ENCODE data around the gene VAPA. TPM values are rescaled to one million over a fixed set of nuclear protein-coding genes. Genes with fewer than 3 reads are reported as not detected.

VAPA gene
- total and polyA plus RNA-seq, 10 of the 15 experiments (the other 5 are each of a cell fraction or from before 2014, with no cell fraction given), result 70.9 to 252 (median 166) TPM

- H3K27ac ChIP-seq (ENCODE audit: control insufficient read depth, insufficient read depth), result no peak overlapping the region
- H3K36me3 ChIP-seq (ENCODE audit: control insufficient read depth in 2 of 2, insufficient read depth in 2 of 2, low read length in 1 of 2), result no peaks in the 10 kb centered on the region
- no TSS peak for BruUV-seq (replicated peaks)
- 52% methylated on average over 7 of the region's 7 CpGs for WGBS (ENCODE audit: insufficient coverage, insufficient replicate concordance, low lambda C conversion rate, missing lambda C conversion rate)
- no peak overlapping the region for H3K4me3 ChIP-seq
- ChIA-PET POLR2A (no interaction called here), SMC1A (ENCODE audit: uncharacterized antibody, unreplicated experiment) (no interaction called here), RAD21 (ENCODE audit: unreplicated experiment) (no interaction called here), CTCF (no interaction called here)
- no peak overlapping the region for H3K9ac ChIP-seq (ENCODE audit: control insufficient read depth, insufficient read depth, low read length)
- intact Hi-C loops (cut with micrococcal nuclease; ENCODE audit: unreplicated experiment) (no loop called here), in situ Hi-C loops (cut with MboI) (loop anchor here (25.0 kb wide), 2 partner anchors 288 to 1288 kb away; partner anchors contain the start of genes PPP4R1 and RAB12)
- ATAC-seq (no peak), DNase-seq (ENCODE audit: low read depth, low spot score) (no peak), FAIRE-seq (no peak)
- H3K79me2 ChIP-seq (ENCODE audit: control insufficient read depth, insufficient read depth, low read length), result no peaks in the 10 kb centered on the region
- no peaks in the 10 kb centered on the region for H4K20me1 ChIP-seq (ENCODE audit: control insufficient read depth, insufficient read depth)
- TF ChIP-seq CBFB (IDR thresholded peaks at IDR 0.05; ENCODE audit: low read depth), result no peak
- TF ChIP-seq RUNX3 (IDR thresholded peaks at IDR 0.05; ENCODE audit: low read length), result no peak
- no peak for TF ChIP-seq RAD21 (IDR thresholded peaks at IDR 0.05; ENCODE audit: insufficient read depth, low read depth, low read length)
- no peak overlapping the region for H2AFZ ChIP-seq (ENCODE audit: control insufficient read depth, low read depth, low read length)
- H3K4me1 ChIP-seq (ENCODE audit: control insufficient read depth, insufficient read depth, low read length), result no peaks in the 10 kb centered on the region
- no peaks in the 10 kb centered on the region for H3K27me3 ChIP-seq (replicated peaks in 1 of 2; ENCODE audit: control insufficient read depth in 2 of 2, insufficient read depth in 2 of 2, low read length in 1 of 2)
- no peaks in the 10 kb centered on the region for H3K9me3 ChIP-seq (replicated peaks; ENCODE audit: control insufficient read depth, insufficient read depth, low read length)
- no peak overlapping the region for H3K4me2 ChIP-seq (ENCODE audit: control insufficient read depth, insufficient read depth)
Observed at GRCh38 chr18:9900699-9901098, 13.1 kb upstream of the VAPA start.

DNA sequence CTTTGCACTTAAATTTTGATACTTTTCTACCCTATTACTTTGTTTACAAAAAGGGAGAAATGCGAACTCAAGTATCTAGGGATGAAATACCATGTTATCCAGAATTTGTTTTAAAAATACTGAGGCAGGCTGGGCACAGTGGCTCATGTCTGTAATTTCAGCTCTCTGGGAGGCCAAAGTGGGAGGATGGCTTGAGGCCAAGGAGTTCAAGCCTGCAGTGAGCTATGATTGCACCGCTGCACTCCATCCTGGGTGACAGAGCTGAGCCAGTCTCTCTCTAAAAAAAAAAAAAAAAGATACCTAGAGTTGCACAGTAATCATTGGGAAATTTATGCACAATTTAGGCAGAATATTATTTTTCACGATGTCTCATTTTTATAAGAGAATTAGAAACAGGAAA lies 12.4 kb upstream of the VAPA start:
- Histone ChIP-seq H3K4me3 (no peak overlapping the region), H4K20me1 (ENCODE audit: control insufficient read depth, insufficient read depth) (no peaks in the 10 kb centered on the region), H2AFZ (ENCODE audit: control insufficient read depth, low read depth, low read length) (no peak overlapping the region), H3K9me3 (replicated peaks; ENCODE audit: control insufficient read depth, insufficient read depth, low read length) (no peaks in the 10 kb centered on the region), H3K4me1 (ENCODE audit: control insufficient read depth, insufficient read depth, low read length) (no peaks in the 10 kb centered on the region), H3K79me2 (ENCODE audit: control insufficient read depth, insufficient read depth, low read length) (no peaks in the 10 kb centered on the region), H3K9ac (ENCODE audit: control insufficient read depth, insufficient read depth, low read length) (no peak overlapping the region), H3K36me3 (ENCODE audit: control insufficient read depth in 2 of 2, insufficient read depth in 2 of 2, low read length in 1 of 2) (no peaks in the 10 kb centered on the region), H3K27ac (ENCODE audit: control insufficient read depth, insufficient read depth) (no peak overlapping the region), H3K27me3 (replicated peaks in 1 of 2; ENCODE audit: control insufficient read depth in 2 of 2, insufficient read depth in 2 of 2, low read length in 1 of 2) (no peaks in the 10 kb centered on the region), H3K4me2 (ENCODE audit: control insufficient read depth, insufficient read depth) (no peak overlapping the region)
- BruUV-seq (replicated peaks), result no TSS peak
- ChIA-PET RAD21 (ENCODE audit: unreplicated experiment) (no interaction called here), POLR2A (no interaction called here), SMC1A (ENCODE audit: uncharacterized antibody, unreplicated experiment) (interaction anchor here (0.7 kb wide), 1 partner anchor 51 kb away, joined by 5 read pairs; no protein-coding TSS in a partner anchor), CTCF (interaction anchor here (0.6 kb wide), 1 partner anchor 131 kb away, joined by 3 read pairs; no protein-coding TSS in a partner anchor)
- DNase-seq (ENCODE audit: low read depth, low spot score), result no peak
- no peak for ATAC-seq
- no peak for FAIRE-seq
- intact Hi-C loops (cut with micrococcal nuclease; ENCODE audit: unreplicated experiment), result no loop called here
- TF ChIP-seq ELK1 (IDR thresholded peaks at IDR 0.05; ENCODE audit: low read depth, low read length), result no peak
- TF ChIP-seq IKZF2 (IDR thresholded peaks at IDR 0.05), result no peak
- no peak for TF ChIP-seq BHLHE40 (IDR thresholded peaks at IDR 0.05; ENCODE audit: borderline replicate concordance in 1 of 2, low read depth in 2 of 2, low read length in 1 of 2)
- no peak for TF ChIP-seq ASH2L (IDR thresholded peaks at IDR 0.05; ENCODE audit: borderline replicate concordance, low read depth)
- no peak for TF ChIP-seq HDAC6 (IDR thresholded peaks at IDR 0.05; ENCODE audit: unreplicated experiment)
- TF ChIP-seq SMAD1 (IDR thresholded peaks at IDR 0.05; ENCODE audit: low read depth, partially characterized antibody), result no peak
- no peak for TF ChIP-seq CREB1 (IDR thresholded peaks at IDR 0.05; ENCODE audit: low read depth)
- TF ChIP-seq IRF4 (IDR thresholded peaks at IDR 0.05; ENCODE audit: low read depth, low read length), result no peak
- no peak for TF ChIP-seq BACH1 (IDR thresholded peaks at IDR 0.05; ENCODE audit: borderline replicate concordance)
- no peak for TF ChIP-seq FOXK2 (IDR thresholded peaks at IDR 0.05)
- TF ChIP-seq ATF2 (IDR thresholded peaks at IDR 0.05; ENCODE audit: low read length), result no peak
- WGBS (ENCODE audit: insufficient coverage, insufficient replicate concordance, low lambda C conversion rate, missing lambda C conversion rate), result 65% methylated on average over 3 of the region's 3 CpGs
- in situ Hi-C loops (cut with MboI), result loop anchor here (25.0 kb wide), 2 partner anchors 289 to 1289 kb away; partner anchors contain the start of genes PPP4R1 and RAB12

All from GM12878 (cell line).